HEK293T (cell line): ENCODE data around the gene SGSM1.

ENCODE experiments used
- ARNT ChIP-seq: fragments of 450-650 bp; IDR thresholded peaks from 2 replicates; pipeline ENCODE4 v1.6.1; 2017; ENCODE audit warnings: mild to moderate bottlenecking
- BHLHE40 ChIP-seq: fragments of 450-650 bp; IDR thresholded peaks from 2 replicates; pipeline ENCODE4 v1.6.1; 2016; ENCODE audit warnings: mild to moderate bottlenecking, moderate library complexity, borderline replicate concordance
- ELF4 ChIP-seq: fragments of 450-650 bp; IDR thresholded peaks from 2 replicates; pipeline ENCODE4 v1.6.1; 2017; ENCODE audit warnings: antibody characterized with exemption
- FOXM1 ChIP-seq: fragments of 450-650 bp; IDR thresholded peaks from 2 replicates; pipeline ENCODE4 v1.6.1; 2017; ENCODE audit warnings: mild to moderate bottlenecking, borderline replicate concordance
- NFRKB ChIP-seq: fragments of 450-650 bp; IDR thresholded peaks from 2 replicates; pipeline ENCODE4 v1.6.1; 2016; ENCODE audit warnings: mild to moderate bottlenecking, moderate library complexity
- PKNOX1 ChIP-seq: fragments of 450-650 bp; IDR thresholded peaks from 2 replicates; pipeline ENCODE4 v1.6.1; 2016
- SP1 ChIP-seq: fragments of 450-650 bp; IDR thresholded peaks from 2 replicates; pipeline ENCODE4 v1.6.1; 2017
- SUZ12 ChIP-seq: fragments of 450-650 bp; IDR thresholded peaks from 2 replicates; pipeline ENCODE4 v1.6.1; 2016; ENCODE audit warnings: mild to moderate bottlenecking
- TARDBP ChIP-seq: fragments of 450-650 bp; IDR thresholded peaks from 2 replicates; pipeline ENCODE4 v1.6.1; 2016
- ZNF384 ChIP-seq: fragments of 450-650 bp; IDR thresholded peaks from 2 replicates; pipeline ENCODE4 v1.6.1; 2016

DNA sequence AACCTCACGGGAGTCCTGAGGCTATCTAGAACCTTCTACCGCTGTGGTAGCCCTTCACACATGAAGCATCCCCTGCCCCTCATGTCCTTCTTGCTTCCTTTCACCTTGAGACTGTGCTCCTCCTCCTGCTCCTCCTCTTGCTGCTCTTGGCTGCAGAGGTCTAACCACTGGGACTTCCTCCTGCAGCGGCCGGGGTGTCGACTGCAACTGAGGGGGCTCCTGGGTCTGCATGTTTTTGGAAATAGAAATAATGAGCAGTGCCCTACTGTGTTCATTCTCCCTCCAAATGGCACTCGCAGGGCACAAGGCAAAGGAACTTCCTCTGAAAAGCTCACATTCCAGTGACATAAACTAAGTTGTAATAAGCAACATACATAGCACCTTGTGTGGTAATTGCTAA, 46.2 kb upstream of the SGSM1 start:
- TF ChIP-seq ZNF384 (no peak), ELF4 (no peak), PKNOX1 (no peak), SP1 (no peak), BHLHE40 (no peak), SUZ12 (no peak), NFRKB (no peak), ARNT (no peak), FOXM1 (no peak), TARDBP (no peak)
